H1 (cell line): ENCODE results near the gene GLTP. TPM values are rescaled to one million over a fixed set of nuclear protein-coding genes. Genes with fewer than 3 reads are reported as not detected.

Experiments used
- CTCF ChIA-PET: fragments of 300-600 bp; sonication (Branson Sonifier 250); formaldehyde crosslinking; loops from one replicate; lab custom pipeline; 2021; ENCODE audit not compliant: partially characterized antibody; lab: Charles Lee
- POLR2A ChIA-PET: fragments of 300-600 bp; sonication (Branson Sonifier 250); formaldehyde crosslinking; loops from one replicate; lab custom pipeline; 2021; ENCODE audit warnings: inconsistent platforms; ENCODE audit not compliant: partially characterized antibody; lab: Charles Lee
- DNase-seq, 2 experiments: peaks; one replicate each; pipeline versions ENCODE4 v3.0.0 to v3.0.0-alpha.2; 2010 to 2022; ENCODE audit warnings: low spot score in 2 of 2, low read depth in 1 of 2, mixed read lengths in 1 of 2
- FAIRE-seq: peaks from 2 replicates; lab custom pipeline; 2011; peaks lifted over from hg19 to GRCh38; lab: Jason Lieb, UNC
- H2AFZ ChIP-seq: 2 replicates; pipeline ENCODE4 v1.8.1; 2012; ENCODE audit warnings: low read length, inconsistent platforms
- H2AK5ac ChIP-seq: 2 replicates; pipeline ENCODE4 v1.6.1; 2013; ENCODE audit warnings: low read depth, low read length
- H2BK120ac ChIP-seq: replicated peaks from 2 replicates; pipeline ENCODE3; 2013; ENCODE audit warnings: low read depth, low read length, inconsistent platforms
- H2BK12ac ChIP-seq: 2 replicates; pipeline ENCODE4 v1.6.1; 2013; ENCODE audit warnings: low read depth, low read length
- H2BK15ac ChIP-seq: 2 replicates; pipeline ENCODE4 v1.6.1; 2013; ENCODE audit warnings: low read length
- H2BK20ac ChIP-seq: 2 replicates; pipeline ENCODE4 v1.6.1; 2013; ENCODE audit warnings: low read length
- H2BK5ac ChIP-seq: 2 replicates; pipeline ENCODE4 v1.6.1; 2013; ENCODE audit warnings: low read depth, low read length
- H3K14ac ChIP-seq: 2 replicates; pipeline ENCODE4 v1.6.1; 2013; ENCODE audit warnings: inconsistent platforms; ENCODE audit not compliant: insufficient read length
- H3K18ac ChIP-seq: 2 replicates; pipeline ENCODE4 v1.6.1; 2013; ENCODE audit warnings: low read length; ENCODE audit errors: extremely low read depth
- H3K23ac ChIP-seq: 2 replicates; pipeline ENCODE4 v1.6.1; 2013; ENCODE audit warnings: inconsistent platforms; ENCODE audit not compliant: insufficient read length
- H3K23me2 ChIP-seq: 2 replicates; pipeline ENCODE4 v1.6.1; 2013; ENCODE audit warnings: low read depth, low read length
- H3K27ac ChIP-seq: 2 replicates; pipeline ENCODE4 v1.6.1; 2011; ENCODE audit warnings: low read depth, low read length, inconsistent platforms
- H3K27me3 ChIP-seq, 4 experiments: replicated peaks in 1 of 4; 1 replicate in 1 of 4; 2 replicates in 3 of 4; pipeline versions ENCODE4 v1.6.1 to v1.8.1; 2011 to 2013; ENCODE audit warnings: low read length in 3 of 4, mild to moderate bottlenecking in 3 of 4, inconsistent platforms in 2 of 4, mixed read lengths in 2 of 4, moderate library complexity in 1 of 4; ENCODE audit not compliant: control insufficient read depth in 3 of 4, insufficient read depth in 3 of 4; ENCODE audit errors: extremely low read depth in 1 of 4
- H3K36me3 ChIP-seq, 4 experiments: 2 replicates each; pipeline versions ENCODE4 v1.6.1 to v1.8.1; 2011 to 2013; ENCODE audit warnings: mild to moderate bottlenecking in 4 of 4, low read length in 3 of 4, moderate library complexity in 2 of 4, control low read depth in 1 of 4, inconsistent platforms in 1 of 4; ENCODE audit not compliant: insufficient read depth in 4 of 4, control insufficient read depth in 2 of 4
- H3K4ac ChIP-seq: replicated peaks from 2 replicates; pipeline ENCODE3; 2013; ENCODE audit warnings: low read length, low read depth, mixed read lengths, inconsistent platforms; ENCODE audit not compliant: insufficient read length
- H3K4me1 ChIP-seq, 4 experiments: replicated peaks in 1 of 4; 1 replicate in 1 of 4; 2 replicates in 3 of 4; pipeline versions ENCODE4 v1.6.1 to v1.8.1; 2011 to 2013; ENCODE audit warnings: low read length in 3 of 4, inconsistent platforms in 2 of 4, mixed read lengths in 1 of 4; ENCODE audit not compliant: insufficient read depth in 4 of 4, control insufficient read depth in 3 of 4
- H3K4me2 ChIP-seq, 2 experiments: 2 replicates each; pipeline versions ENCODE4 v1.6.1 to v1.8.1; 2011 to 2013; ENCODE audit warnings: low read depth in 2 of 2, low read length in 2 of 2, control low read depth in 1 of 2, inconsistent platforms in 1 of 2, mild to moderate bottlenecking in 1 of 2; ENCODE audit not compliant: insufficient read depth in 1 of 2
- H3K4me3 ChIP-seq, 4 experiments: fragments of 200-600, 300-600 bp in 1 of 4; sonication (generic), shearing (Covaris generic), sonication (Bioruptor Twin) in 1 of 4; 2 replicates each; pipeline versions ENCODE4 v1.5.1 to v1.8.1; 2011 to 2016; ENCODE audit warnings: low read length in 4 of 4, low read depth in 3 of 4, control low read depth in 2 of 4, inconsistent platforms in 2 of 4, mild to moderate bottlenecking in 2 of 4, mixed read lengths in 1 of 4, moderate library complexity in 1 of 4; ENCODE audit not compliant: insufficient read depth in 2 of 4; ENCODE audit errors: extremely low read depth in 1 of 4
- H3K56ac ChIP-seq: replicated peaks from 2 replicates; pipeline ENCODE3; 2013; ENCODE audit warnings: low read depth, mild to moderate bottlenecking, mixed read lengths, low read length, inconsistent platforms; ENCODE audit not compliant: insufficient read length
- H3K79me1 ChIP-seq: 2 replicates; pipeline ENCODE4 v1.6.1; 2013; ENCODE audit warnings: low read depth, low read length, control low read depth
- H3K79me2 ChIP-seq, 2 experiments: 2 replicates each; pipeline versions ENCODE4 v1.6.1 to v1.8.1; 2012 to 2013; ENCODE audit warnings: low read length in 2 of 2, mild to moderate bottlenecking in 2 of 2, inconsistent platforms in 1 of 2; ENCODE audit not compliant: insufficient read depth in 2 of 2, control insufficient read depth in 1 of 2
- H3K9ac ChIP-seq, 4 experiments: replicated peaks in 1 of 4; 1 replicate in 1 of 4; 2 replicates in 3 of 4; pipeline versions ENCODE4 v1.6.1 to v1.8.1; 2011 to 2013; ENCODE audit warnings: low read depth in 3 of 4, low read length in 3 of 4, control low read depth in 2 of 4, mild to moderate bottlenecking in 2 of 4, moderate library complexity in 2 of 4, inconsistent platforms in 1 of 4; ENCODE audit errors: extremely low read depth in 1 of 4
- H3K9me3 ChIP-seq, 2 experiments: 2 replicates each; pipeline versions ENCODE4 v1.6.1 to v1.8.1; 2012 to 2013; ENCODE audit warnings: mild to moderate bottlenecking in 2 of 2, moderate library complexity in 2 of 2, control low read depth in 1 of 2, inconsistent platforms in 1 of 2, low read depth in 1 of 2, low read length in 1 of 2, mixed read lengths in 1 of 2; ENCODE audit not compliant: insufficient read depth in 2 of 2
- H4K20me1 ChIP-seq, 2 experiments: replicated peaks in 1 of 2; 2 replicates each; pipeline versions ENCODE3 to v1.8.1; 2011 to 2013; ENCODE audit warnings: inconsistent platforms in 2 of 2, low read length in 2 of 2, mild to moderate bottlenecking in 1 of 2; ENCODE audit not compliant: insufficient read depth in 2 of 2, control insufficient read depth in 1 of 2
- H4K5ac ChIP-seq: 2 replicates; pipeline ENCODE4 v1.6.1; 2013; ENCODE audit warnings: low read length, low read depth, mixed read lengths, inconsistent platforms; ENCODE audit not compliant: insufficient read length
- H4K8ac ChIP-seq: 2 replicates; pipeline ENCODE4 v1.8.0; 2013; ENCODE audit warnings: mild to moderate bottlenecking, moderate library complexity, low read length, inconsistent platforms; ENCODE audit not compliant: insufficient read depth; ENCODE audit errors: extremely low read depth
- H4K91ac ChIP-seq: replicated peaks from 2 replicates; pipeline ENCODE3; 2013; ENCODE audit warnings: low read length, mixed read lengths, inconsistent platforms; ENCODE audit not compliant: insufficient read length
- CHD1 ChIP-seq: IDR thresholded peaks from 2 replicates; pipeline ENCODE4 v1.6.1; 2012; ENCODE audit warnings: low read depth, low read length, improper control_type of control experiment
- GTF2F1 ChIP-seq: IDR thresholded peaks from 2 replicates; pipeline ENCODE4 v1.6.1; 2012; ENCODE audit warnings: low read depth, low read length, improper control_type of control experiment, borderline replicate concordance
- SIRT6 ChIP-seq: IDR thresholded peaks from one replicate; pipeline ENCODE4 v1.7.1; 2012; ENCODE audit warnings: low read length, inconsistent platforms
- TEAD4 ChIP-seq: IDR thresholded peaks from 2 replicates; pipeline ENCODE4 v1.6.1; 2012; ENCODE audit warnings: low read depth, low read length, inconsistent platforms, mixed read lengths
- WGBS, 2 experiments: shearing (Covaris generic) in 1 of 2; methylation state at CpG; one replicate each; pipeline versions ENCODE4 v1.1.6 to v1.1.7; 2013 to 2015; ENCODE audit warnings: low lambda C conversion rate in 2 of 2, mixed read lengths in 2 of 2, inconsistent platforms in 1 of 2, low coverage in 1 of 2, missing lambda C conversion rate in 1 of 2; ENCODE audit not compliant: insufficient replicate concordance in 2 of 2, insufficient coverage in 1 of 2, insufficient read length in 1 of 2; ENCODE audit errors: extremely low coverage in 1 of 2, missing lambda C conversion rate in 1 of 2; 5-methylcytosine and 5-hydroxymethylcytosine counted together
- polyA plus RNA-seq, 7 experiments: library from polyadenylated mRNA; depleted of rRNA in 3 of 7; stranded (reverse) in 5 of 7; unstranded in 2 of 7; fragments of >200 nt in 5 of 7; fragments of 200-250 nt in 2 of 7; gene quantifications; 1 replicate in 5 of 7; 2 replicates in 1 of 7; 4 replicates in 1 of 7; pipeline versions ENCODE4 v1.2.1 to v1.2.3, GENCODE V29; 2011 to 2013; ENCODE audit warnings: missing spikeins in 2 of 7, mixed read lengths in 2 of 7
- total RNA-seq: library from RNA; stranded (reverse); fragmentation: NEBNext Ultra II Directional; extraction: Animal tissue kit (Norgen Biotek cat#: 25700); gene quantifications from 2 replicates; pipeline ENCODE4 v1.2.1, GENCODE V29; 2021

Gene GLTP
- total and polyA plus RNA-seq, 2 of the 8 experiments (the other 6 are each of a cell fraction or from before 2014, with no cell fraction given): 9.8 to 26.1 TPM

DNA sequence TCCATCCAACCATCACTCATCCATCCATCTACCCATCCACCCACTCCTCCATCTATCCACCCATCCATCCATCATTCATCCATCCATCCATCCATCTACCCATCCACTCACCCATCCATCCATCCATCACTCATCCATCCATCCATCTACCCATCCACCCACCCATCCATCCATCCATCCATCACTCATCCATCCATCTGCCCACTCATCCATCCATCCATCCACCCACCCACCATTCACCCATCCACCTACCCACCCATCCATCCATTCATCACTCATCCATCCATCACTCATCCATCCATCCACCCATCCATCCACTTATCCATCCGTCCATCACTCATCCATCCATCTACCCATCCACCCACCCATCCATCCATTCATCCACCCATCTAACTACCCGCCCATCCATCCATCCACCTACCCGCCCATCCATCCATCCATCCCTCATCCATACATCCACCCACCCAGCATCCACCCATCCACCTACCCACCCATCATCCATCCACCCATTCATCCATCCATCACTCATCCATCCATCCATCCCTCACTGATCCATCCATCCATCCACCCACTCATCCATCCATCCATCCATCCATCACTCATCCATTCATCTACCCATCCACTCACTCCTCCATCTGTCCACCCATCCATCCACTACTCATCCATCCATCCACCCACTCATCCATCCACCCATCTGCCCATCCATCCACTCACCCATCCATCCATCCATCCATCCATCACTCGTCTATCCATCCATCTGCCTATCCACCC lies 71.3 kb downstream of the GLTP start:
- peaks cover 0 to 15% of the 10 kb centered on the region in 2 experiments for H4K20me1 ChIP-seq
- no peak overlapping the region for H2BK120ac ChIP-seq
- WGBS, 2 experiments: 65 to 100% methylated on average over 3 to 4 of the region's 4 CpGs
- H2BK12ac ChIP-seq: no peak overlapping the region
- H4K91ac ChIP-seq: no peak overlapping the region
- H3K23ac ChIP-seq: no peak overlapping the region
- H3K4me3 ChIP-seq: no peak overlapping the region
- H3K4ac ChIP-seq: no peak overlapping the region
- FAIRE-seq (no peak), DNase-seq (no peak)
- TF ChIP-seq CHD1: no peak
- TF ChIP-seq GTF2F1: no peak
- no peak for TF ChIP-seq TEAD4
- TF ChIP-seq SIRT6: no peak
- H3K79me2 ChIP-seq: no peaks in the 10 kb centered on the region
- ChIA-PET POLR2A (no interaction called here), CTCF (interaction anchor here (0.8 to 6.1 kb wide), 4 partner anchors 27 to 54 kb away, joined by 3 to 183 read pairs (median 4); no protein-coding TSS in a partner anchor)
- no peak overlapping the region for H2AFZ ChIP-seq
- no peak overlapping the region for H2AK5ac ChIP-seq
- no peak overlapping the region for H3K18ac ChIP-seq
- H4K8ac ChIP-seq: no peak overlapping the region
- H2BK5ac ChIP-seq: no peak overlapping the region
- no peak overlapping the region for H3K9ac ChIP-seq
- H3K9me3 ChIP-seq: 0 out of 4 replicates have a peak, but pooled peaks cover 0 to 5% of the 10 kb centered on the region in 2 experiments
- no peak overlapping the region for H2BK15ac ChIP-seq
- no peaks in the 10 kb centered on the region for H3K27me3 ChIP-seq
- peak overlapping the region; percentile 97 for H3K56ac ChIP-seq
- no peak overlapping the region for H3K14ac ChIP-seq
- H3K4me2 ChIP-seq: no peak overlapping the region
- no peaks in the 10 kb centered on the region for H3K4me1 ChIP-seq
- H3K23me2 ChIP-seq: peaks cover 20% of the 10 kb centered on the region; the same call in 1 of the 2 replicates
- no peaks in the 10 kb centered on the region for H3K36me3 ChIP-seq
- no peak overlapping the region for H3K27ac ChIP-seq
- H3K79me1 ChIP-seq: no peaks in the 10 kb centered on the region; the same call in 1 of the 2 replicates
- H2BK20ac ChIP-seq: no peak overlapping the region
- no peak overlapping the region for H4K5ac ChIP-seq
